Karpas-422 (cell line): Measurements from ENCODE around the gene LMNTD2. TPM values are rescaled to one million over a fixed set of nuclear protein-coding genes. Genes with fewer than 3 reads are reported as not detected.

Experiments
- DNase-seq: peaks from one replicate; pipeline ENCODE4 v3.0.0-alpha.2; 2015
- H2AFZ ChIP-seq: fragments of 200-600 bp; sonication (generic); 2 replicates; pipeline ENCODE4 v1.6.1; 2014; ENCODE audit warnings: antibody characterized with exemption, low read length, mixed read lengths
- H3K27ac ChIP-seq: fragments of 200-600 bp; sonication (generic); 2 replicates; pipeline ENCODE4 v1.5.1; 2014; ENCODE audit warnings: mild to moderate bottlenecking, low read length, moderate library complexity
- H3K27me3 ChIP-seq: fragments of 200-600 bp; sonication (generic); 2 replicates; pipeline ENCODE4 v1.6.1; 2014; ENCODE audit warnings: low read length, mixed read lengths
- H3K36me3 ChIP-seq: fragments of 200-600 bp; sonication (generic); 2 replicates; pipeline ENCODE4 v1.6.1; 2014; ENCODE audit warnings: low read length, mixed read lengths; ENCODE audit not compliant: insufficient read depth
- H3K4me1 ChIP-seq: fragments of 200-600 bp; sonication (generic); 2 replicates; pipeline ENCODE4 v1.6.1; 2014; ENCODE audit warnings: mild to moderate bottlenecking, low read length, mixed read lengths
- H3K4me2 ChIP-seq: fragments of 200-600 bp; sonication (generic); 2 replicates; pipeline ENCODE4 v1.6.1; 2014; ENCODE audit warnings: low read length, low read depth, mild to moderate bottlenecking; ENCODE audit not compliant: poor library complexity, severe bottlenecking
- H3K4me3 ChIP-seq: fragments of 200-600 bp; sonication (generic); 2 replicates; pipeline ENCODE4 v1.5.1; 2014; ENCODE audit warnings: mild to moderate bottlenecking, antibody characterized with exemption, low read length, mixed read lengths
- H3K79me2 ChIP-seq: fragments of 200-600 bp; sonication (generic); 2 replicates; pipeline ENCODE4 v1.6.1; 2014; ENCODE audit warnings: mild to moderate bottlenecking, low read length, mixed read lengths
- H3K9ac ChIP-seq: fragments of 200-600 bp; sonication (generic); 2 replicates; pipeline ENCODE4 v1.6.0; 2014; ENCODE audit warnings: low read length
- H3K9me2 ChIP-seq: fragments of 200-600 bp; sonication (generic), shearing (Covaris generic); replicated peaks from 2 replicates; pipeline ENCODE4 v1.6.0; 2014; ENCODE audit warnings: mild to moderate bottlenecking, low read length, moderate library complexity; ENCODE audit not compliant: insufficient read depth
- H3K9me3 ChIP-seq: fragments of 300-700, 200-600 bp; sonication (generic); 2 replicates; pipeline ENCODE4 v1.6.1; 2014; ENCODE audit warnings: low read length, mixed read lengths
- H4K20me1 ChIP-seq: fragments of 200-600 bp; sonication (generic); 2 replicates; pipeline ENCODE4 v1.6.1; 2014; ENCODE audit warnings: mild to moderate bottlenecking, antibody characterized with exemption, low read length, low read depth; ENCODE audit not compliant: insufficient read depth
- total RNA-seq: library from RNA; depleted of rRNA; stranded (reverse); fragments of >200 nt; shearing (Covaris generic); gene quantifications from 2 replicates; pipeline ENCODE4 v1.2.3, GENCODE V29; 2014; ENCODE audit warnings: low replicate concordance

Gene LMNTD2
- total RNA-seq, 1 experiment from 2014 or later: 6.2 TPM

GRCh38 chr11:603154-603553 is 42.6 kb upstream of the LMNTD2 start:
- Histone ChIP-seq H3K9ac (no peak overlapping the region), H3K79me2 (no peaks in the 10 kb centered on the region), H3K27ac (no peak overlapping the region), H3K27me3 (no peaks in the 10 kb centered on the region), H3K4me2 (no peak overlapping the region), H3K4me3 (no peak overlapping the region), H3K9me3 (no peaks in the 10 kb centered on the region), H3K4me1 (no peaks in the 10 kb centered on the region), H3K9me2 (no peaks in the 10 kb centered on the region), H3K36me3 (peaks cover 15% of the 10 kb centered on the region; the same call in 1 of the 2 replicates), H2AFZ (no peak overlapping the region), H4K20me1 (no peaks in the 10 kb centered on the region; the same call in 1 of the 2 replicates)
- no peak for DNase-seq

- H3K36me3 ChIP-seq: peaks cover 15% of the 10 kb centered on the region; the same call in 1 of the 2 replicates
- no peaks in the 10 kb centered on the region for H3K27me3 ChIP-seq
- H3K27ac ChIP-seq: no peak overlapping the region
- no peak for DNase-seq
- H3K9ac ChIP-seq: no peak overlapping the region
- no peaks in the 10 kb centered on the region for H3K79me2 ChIP-seq
- no peak overlapping the region for H3K4me2 ChIP-seq
- no peak overlapping the region for H3K4me3 ChIP-seq
- no peaks in the 10 kb centered on the region for H3K9me3 ChIP-seq
- no peaks in the 10 kb centered on the region for H3K9me2 ChIP-seq
- H2AFZ ChIP-seq: no peak overlapping the region
- no peaks in the 10 kb centered on the region for H3K4me1 ChIP-seq
- 0 out of 2 replicates have a peak, but pooled peaks cover 5% of the 10 kb centered on the region for H4K20me1 ChIP-seq
Observed at GRCh38 chr11:601573-602245, 41.2 kb upstream of the LMNTD2 start.

- no peaks in the 10 kb centered on the region for H3K4me1 ChIP-seq
- H3K9ac ChIP-seq: no peak overlapping the region
- H3K9me2 ChIP-seq: no peaks in the 10 kb centered on the region
- H3K27me3 ChIP-seq: no peaks in the 10 kb centered on the region
- 0 out of 2 replicates have a peak, but pooled peaks cover 15% of the 10 kb centered on the region for H4K20me1 ChIP-seq
- peaks cover 9% of the 10 kb centered on the region; the same call in 1 of the 2 replicates for H3K36me3 ChIP-seq
- DNase-seq: no peak
- no peaks in the 10 kb centered on the region for H3K79me2 ChIP-seq
- H3K27ac ChIP-seq: no peak overlapping the region
- H3K9me3 ChIP-seq: no peaks in the 10 kb centered on the region
- H2AFZ ChIP-seq: no peak overlapping the region
- no peak overlapping the region for H3K4me3 ChIP-seq
- no peak overlapping the region for H3K4me2 ChIP-seq
Observed at GRCh38 chr11:598005-598680, 37.6 kb upstream of the LMNTD2 start.

GRCh38 chr11:597166-597725 is 36.7 kb upstream of the LMNTD2 start:
- H3K27ac ChIP-seq: no peak overlapping the region
- no peak overlapping the region for H3K4me2 ChIP-seq
- 0 out of 2 replicates have a peak, but pooled peaks cover 5% of the 10 kb centered on the region for H3K79me2 ChIP-seq
- H3K36me3 ChIP-seq: peaks cover 18% of the 10 kb centered on the region; the same call in 1 of the 2 replicates
- no peak overlapping the region for H3K9ac ChIP-seq
- no peaks in the 10 kb centered on the region for H3K9me2 ChIP-seq
- 0 out of 2 replicates have a peak, but pooled peaks cover 15% of the 10 kb centered on the region for H4K20me1 ChIP-seq
- H3K9me3 ChIP-seq: no peaks in the 10 kb centered on the region
- H3K27me3 ChIP-seq: no peaks in the 10 kb centered on the region
- no peaks in the 10 kb centered on the region for H3K4me1 ChIP-seq
- no peak overlapping the region for H2AFZ ChIP-seq
- no peak for DNase-seq
- no peak overlapping the region for H3K4me3 ChIP-seq

GRCh38 chr11:596374-596773 is 35.8 kb upstream of the LMNTD2 start:
- Histone ChIP-seq H3K79me2 (0 out of 2 replicates have a peak, but pooled peaks cover 5% of the 10 kb centered on the region), H3K9ac (no peak overlapping the region), H3K4me1 (no peaks in the 10 kb centered on the region), H3K27me3 (no peaks in the 10 kb centered on the region), H3K36me3 (peaks cover 15% of the 10 kb centered on the region; the same call in 1 of the 2 replicates), H3K4me3 (no peak overlapping the region), H3K4me2 (no peak overlapping the region), H4K20me1 (0 out of 2 replicates have a peak, but pooled peaks cover 15% of the 10 kb centered on the region), H3K9me2 (no peaks in the 10 kb centered on the region), H3K9me3 (no peaks in the 10 kb centered on the region), H3K27ac (no peak overlapping the region), H2AFZ (no peak overlapping the region)
- no peak for DNase-seq

GRCh38 chr11:595400-595799 is 34.9 kb upstream of the LMNTD2 start:
- no peak overlapping the region for H3K9ac ChIP-seq
- no peaks in the 10 kb centered on the region for H3K9me3 ChIP-seq
- peaks cover 15% of the 10 kb centered on the region; the same call in 1 of the 2 replicates for H4K20me1 ChIP-seq
- no peak overlapping the region for H3K4me2 ChIP-seq
- H3K36me3 ChIP-seq: peaks cover 18% of the 10 kb centered on the region; the same call in 1 of the 2 replicates
- no peaks in the 10 kb centered on the region for H3K4me1 ChIP-seq
- no peak overlapping the region for H2AFZ ChIP-seq
- no peaks in the 10 kb centered on the region for H3K27me3 ChIP-seq
- no peaks in the 10 kb centered on the region for H3K9me2 ChIP-seq
- no peak overlapping the region for H3K27ac ChIP-seq
- H3K79me2 ChIP-seq: 0 out of 2 replicates have a peak, but pooled peaks cover 5% of the 10 kb centered on the region
- no peak for DNase-seq
- H3K4me3 ChIP-seq: no peak overlapping the region

DNA sequence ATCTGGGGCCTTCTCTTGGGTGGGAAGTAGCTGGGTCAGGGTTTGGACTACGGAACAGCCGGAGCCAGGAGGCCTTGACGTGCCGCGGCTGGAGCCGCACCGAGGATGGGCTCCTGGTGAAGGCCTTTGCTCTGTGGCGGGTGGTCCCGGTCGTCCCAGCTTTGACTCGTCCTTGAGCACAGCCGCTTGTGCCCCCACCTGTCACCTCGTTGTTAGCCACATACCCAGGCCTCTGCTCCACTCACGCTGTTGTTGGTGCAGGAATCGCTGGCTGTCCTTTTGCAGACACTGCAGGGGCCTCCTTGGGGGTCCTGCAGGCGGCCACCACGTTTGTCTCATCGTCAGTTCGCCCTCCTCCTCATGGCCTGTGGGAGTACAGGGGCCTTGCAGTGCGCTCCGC is 32.8 kb upstream of the LMNTD2 start:
- Histone ChIP-seq H3K4me3 (no peak overlapping the region), H3K27me3 (no peaks in the 10 kb centered on the region), H3K4me1 (no peaks in the 10 kb centered on the region), H2AFZ (no peak overlapping the region), H3K4me2 (no peak overlapping the region), H4K20me1 (peaks cover 25% of the 10 kb centered on the region; the same call in 1 of the 2 replicates), H3K9me3 (no peaks in the 10 kb centered on the region), H3K9ac (no peak overlapping the region), H3K9me2 (no peaks in the 10 kb centered on the region), H3K36me3 (peaks cover 12% of the 10 kb centered on the region; the same call in 1 of the 2 replicates), H3K79me2 (0 out of 2 replicates have a peak, but pooled peaks cover 16% of the 10 kb centered on the region), H3K27ac (no peak overlapping the region)
- no peak for DNase-seq

DNA sequence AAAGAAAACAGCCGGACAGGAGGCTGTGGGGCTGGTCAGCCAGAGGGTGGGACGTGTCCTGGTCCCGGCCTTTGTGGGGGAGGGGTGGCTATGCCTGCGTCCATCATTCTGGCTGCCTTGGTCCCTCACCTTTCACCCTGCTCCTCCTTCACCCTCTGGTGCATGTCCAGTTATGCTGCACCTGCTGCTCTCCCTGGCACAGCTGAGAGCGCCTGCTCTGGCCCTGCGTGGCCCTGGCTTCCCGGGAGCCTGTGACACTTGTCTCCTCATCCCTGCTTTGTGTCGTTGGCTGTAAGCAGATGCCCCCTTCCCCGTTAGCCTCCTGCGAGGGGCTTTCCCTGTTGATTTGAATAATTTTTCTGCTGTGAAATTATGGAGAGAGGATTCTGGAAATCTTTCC is 32.4 kb upstream of the LMNTD2 start:
- H3K27me3 ChIP-seq: no peaks in the 10 kb centered on the region
- no peak overlapping the region for H3K4me2 ChIP-seq
- H3K4me1 ChIP-seq: no peaks in the 10 kb centered on the region
- no peak for DNase-seq
- H3K36me3 ChIP-seq: peaks cover 15% of the 10 kb centered on the region; the same call in 1 of the 2 replicates
- H3K9me3 ChIP-seq: no peaks in the 10 kb centered on the region
- no peaks in the 10 kb centered on the region for H3K9me2 ChIP-seq
- H3K79me2 ChIP-seq: 0 out of 2 replicates have a peak, but pooled peaks cover 16% of the 10 kb centered on the region
- H3K9ac ChIP-seq: no peak overlapping the region
- H2AFZ ChIP-seq: no peak overlapping the region
- no peak overlapping the region for H3K27ac ChIP-seq
- H4K20me1 ChIP-seq: peaks cover 25% of the 10 kb centered on the region; the same call in 1 of the 2 replicates
- no peak overlapping the region for H3K4me3 ChIP-seq
